K562 treated with DMSO at 1 percent for 48 hours (cell line): ENCODE measurements around the gene HTATSF1. TPM values are rescaled to one million over a fixed set of nuclear protein-coding genes. Genes with fewer than 3 reads are reported as not detected.

Experiments used
- total RNA-seq: library from RNA; unstranded; fragments of 300-600 nt; gene quantifications from 2 replicates; pipeline ENCODE4 v1.2.3, GENCODE V29; 2022; ENCODE audit warnings: low replicate concordance; ENCODE audit errors: extremely low read depth

Gene HTATSF1
- total RNA-seq = not detected in 2 replicates

GRCh38 chrX:136497556-136498052 lies at the start of gene HTATSF1:
HTATSF1 (plus strand) TSS chrX:136497592; CDS start chrX:136497685, 93 bp downstream.

GRCh38 chrX:136487647-136488046 lies 9.7 kb upstream of the HTATSF1 start, which contains the start of gene BRS3:
BRS3 (plus strand) TSS chrX:136487947; CDS start chrX:136488115, 168 bp downstream.

GRCh38 chrX:136531951-136532350 lies 34.6 kb downstream of the HTATSF1 start, which contains the start of gene VGLL1:
VGLL1 (plus strand) TSS chrX:136532215; CDS start chrX:136536021, 3,806 bp downstream.

Other genes with a start within 250 kb of the HTATSF1 start
- not detected in 2 replicates for gene MAP7D3, start 246.2 kb upstream of the HTATSF1 start, total RNA-seq
- not detected in 2 replicates for gene ADGRG4, start 196.6 kb upstream of the HTATSF1 start, total RNA-seq
- gene BRS3, start 9.6 kb upstream of the HTATSF1 start, total RNA-seq = not detected in 2 replicates
- not detected in 2 replicates for gene VGLL1, start 34.6 kb downstream of the HTATSF1 start, total RNA-seq
- gene CD40LG, start 150.6 kb downstream of the HTATSF1 start, total RNA-seq = not detected in 2 replicates